ENCODE measurements around the gene DPP6. TPM values are rescaled to one million over a fixed set of nuclear protein-coding genes. Genes with fewer than 3 reads are reported as not detected.

Gene DPP6
- total and polyA plus RNA-seq, 7 donors = 0.18 to 1.8 (median 0.57) TPM

DNA sequence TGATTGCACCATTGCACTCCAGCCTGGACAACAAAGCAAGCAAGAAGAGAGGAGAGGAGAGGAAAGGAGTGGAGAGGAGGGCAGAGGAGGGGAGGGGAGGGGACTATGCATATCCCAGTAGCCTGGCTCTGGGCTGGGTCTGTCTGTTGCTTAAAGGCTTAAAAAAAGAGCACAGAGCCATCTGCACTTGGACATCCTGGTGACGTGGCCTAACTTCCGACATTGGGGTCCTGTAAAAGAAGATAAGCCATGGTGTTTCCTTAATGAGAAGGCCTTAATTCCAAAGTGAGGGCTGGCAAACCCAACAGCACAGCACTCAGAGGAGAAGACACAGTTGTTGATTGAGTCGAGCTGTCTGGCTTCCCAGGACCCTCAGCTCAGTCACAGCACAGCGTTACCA is 598.1 kb downstream of the DPP6 start:
- intact Hi-C loops (cut with DNase I) = no loop called here
- Histone ChIP-seq H3K27ac (no peak overlapping the region), H3K4me1 (no peaks in the 10 kb centered on the region), H3K27me3 (ENCODE audit: insufficient read depth in 3 of 3, low read length in 2 of 3) (no peaks in the 10 kb centered on the region), H3K9me3 (no peaks in the 10 kb centered on the region), H3K36me3 (ENCODE audit: insufficient read depth in 1 of 2, low read depth in 1 of 2) (no peaks in the 10 kb centered on the region), H3K4me3 (no peak overlapping the region)
- ATAC-seq (no peak), DNase-seq (no peak)
- 62 to 81% (median 78%) methylated on average over 4 of the region's 4 CpGs for WGBS, 3 donors
- TF ChIP-seq CTCF (IDR thresholded peaks at IDR 0.05) = no peak

DNA sequence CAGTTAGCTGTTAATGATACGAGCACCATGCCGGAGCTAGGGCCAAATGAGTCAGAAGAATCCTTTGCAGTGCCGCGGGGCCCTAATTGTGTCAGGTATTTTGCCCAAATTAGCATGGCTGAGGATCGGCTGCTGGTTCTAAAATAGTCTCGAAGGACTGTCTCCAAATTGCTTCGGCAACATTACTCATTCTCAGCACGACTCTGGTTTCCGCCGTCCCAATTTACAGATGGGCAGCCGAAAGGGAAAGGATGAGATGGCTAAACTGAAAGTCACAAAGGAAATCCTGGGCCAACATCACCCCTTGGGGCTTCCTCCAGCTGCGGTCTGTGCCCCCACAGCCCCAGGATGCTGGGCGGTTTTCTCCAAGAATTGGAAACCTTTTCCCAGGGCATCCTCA is 599.3 kb downstream of the DPP6 start:
- Histone ChIP-seq H3K36me3 (ENCODE audit: insufficient read depth in 1 of 2, low read depth in 1 of 2) (no peaks in the 10 kb centered on the region), H3K4me1 (no peaks in the 10 kb centered on the region), H3K9me3 (no peaks in the 10 kb centered on the region), H3K27ac (no peak overlapping the region), H3K4me3 (no peak overlapping the region), H3K27me3 (ENCODE audit: insufficient read depth in 3 of 3, low read length in 2 of 3) (no peaks in the 10 kb centered on the region)
- intact Hi-C loops (cut with DNase I) = no loop called here
- no peak for DNase-seq
- TF ChIP-seq CTCF (IDR thresholded peaks at IDR 0.05) = no peak
- ATAC-seq = no peak
- 79 to 90% (median 85%) methylated on average over 13 of the region's 13 CpGs for WGBS, 3 donors

DNA sequence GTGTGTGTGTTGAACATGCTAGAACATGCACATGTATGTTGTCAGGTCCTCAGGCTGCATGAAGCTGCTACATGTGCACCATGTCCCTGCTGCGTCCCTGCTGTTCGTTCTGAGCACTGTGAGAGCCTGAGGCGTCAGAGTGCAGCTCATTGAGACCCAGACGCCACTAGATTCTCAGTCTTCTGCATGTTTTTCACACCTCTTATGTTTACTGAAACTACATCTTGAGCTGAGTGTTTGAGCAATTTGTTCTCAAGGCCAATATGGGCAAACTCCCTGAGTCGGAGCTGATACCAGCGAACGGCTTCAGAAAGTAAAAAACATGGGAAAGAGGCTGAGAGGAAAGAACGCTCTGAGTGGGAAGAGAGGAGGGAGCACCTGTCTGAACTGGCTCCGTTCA is 600.4 kb downstream of the DPP6 start:
- Histone ChIP-seq H3K36me3 (ENCODE audit: insufficient read depth in 1 of 2, low read depth in 1 of 2) (no peaks in the 10 kb centered on the region), H3K4me3 (no peak overlapping the region), H3K27me3 (ENCODE audit: insufficient read depth in 3 of 3, low read length in 2 of 3) (no peaks in the 10 kb centered on the region), H3K9me3 (no peaks in the 10 kb centered on the region), H3K4me1 (no peaks in the 10 kb centered on the region), H3K27ac (no peak overlapping the region)
- 54 to 74% (median 63%) methylated on average over 9 of the region's 9 CpGs for WGBS, 3 donors
- DNase-seq (no peak), ATAC-seq (no peak)
- TF ChIP-seq CTCF (IDR thresholded peaks at IDR 0.05) = no peak
- intact Hi-C loops (cut with DNase I) = no loop called here

DNA sequence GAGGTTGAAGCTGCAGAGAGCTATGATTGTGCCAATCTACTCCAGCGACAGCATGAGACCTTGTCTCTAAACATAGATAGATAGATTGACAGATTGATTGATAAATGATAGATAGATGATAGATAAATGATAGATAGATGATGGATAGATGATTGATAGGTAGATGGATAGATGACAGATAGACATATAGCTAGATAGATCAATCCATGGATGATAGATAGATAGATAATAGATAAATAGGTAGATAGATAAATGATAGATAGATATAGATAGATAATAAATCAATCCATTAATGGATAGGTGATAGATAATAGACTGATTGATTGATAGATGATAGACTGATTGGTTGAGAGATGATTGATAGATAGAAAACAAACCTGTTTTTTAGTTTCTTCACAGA is 601.1 kb downstream of the DPP6 start:
- Histone ChIP-seq H3K4me1 (no peaks in the 10 kb centered on the region), H3K9me3 (no peaks in the 10 kb centered on the region), H3K4me3 (no peak overlapping the region), H3K27me3 (ENCODE audit: insufficient read depth in 3 of 3, low read length in 2 of 3) (no peaks in the 10 kb centered on the region), H3K27ac (no peak overlapping the region), H3K36me3 (ENCODE audit: insufficient read depth in 1 of 2, low read depth in 1 of 2) (no peaks in the 10 kb centered on the region)
- no peak for TF ChIP-seq CTCF (IDR thresholded peaks at IDR 0.05)
- no peak for DNase-seq
- ATAC-seq = no peak
- intact Hi-C loops (cut with DNase I) = no loop called here
- 79 to 88% (median 87%) methylated on average over 1 of the region's 1 CpG for WGBS, 3 donors

GRCh38 chr7:154656618-154657017 is 604.4 kb downstream of the DPP6 start:
- no peaks in the 10 kb centered on the region for H3K9me3 ChIP-seq
- H3K4me3 ChIP-seq = no peak overlapping the region
- no peak for TF ChIP-seq CTCF (IDR thresholded peaks at IDR 0.05)
- intact Hi-C loops (cut with DNase I) = no loop called here
- H3K27ac ChIP-seq = no peak overlapping the region
- H3K4me1 ChIP-seq = no peaks in the 10 kb centered on the region
- H3K36me3 ChIP-seq (ENCODE audit: insufficient read depth in 1 of 2, low read depth in 1 of 2) = no peaks in the 10 kb centered on the region
- H3K27me3 ChIP-seq (ENCODE audit: insufficient read depth in 3 of 3, low read length in 2 of 3) = no peaks in the 10 kb centered on the region
- ATAC-seq = no peak
- DNase-seq = no peak
- WGBS, 3 donors = 69 to 85% (median 73%) methylated on average over 8 to 9 of the region's 10 CpGs
